Embryonic facial prominence (tissue), 1 donor: ENCODE results near the gene EML4.

Source experiments
- DNase-seq: peaks from one replicate; pipeline ENCODE4 v3.0.0-alpha.2; 2016; ENCODE audit errors: extremely low spot score

EML4 gene

DNA sequence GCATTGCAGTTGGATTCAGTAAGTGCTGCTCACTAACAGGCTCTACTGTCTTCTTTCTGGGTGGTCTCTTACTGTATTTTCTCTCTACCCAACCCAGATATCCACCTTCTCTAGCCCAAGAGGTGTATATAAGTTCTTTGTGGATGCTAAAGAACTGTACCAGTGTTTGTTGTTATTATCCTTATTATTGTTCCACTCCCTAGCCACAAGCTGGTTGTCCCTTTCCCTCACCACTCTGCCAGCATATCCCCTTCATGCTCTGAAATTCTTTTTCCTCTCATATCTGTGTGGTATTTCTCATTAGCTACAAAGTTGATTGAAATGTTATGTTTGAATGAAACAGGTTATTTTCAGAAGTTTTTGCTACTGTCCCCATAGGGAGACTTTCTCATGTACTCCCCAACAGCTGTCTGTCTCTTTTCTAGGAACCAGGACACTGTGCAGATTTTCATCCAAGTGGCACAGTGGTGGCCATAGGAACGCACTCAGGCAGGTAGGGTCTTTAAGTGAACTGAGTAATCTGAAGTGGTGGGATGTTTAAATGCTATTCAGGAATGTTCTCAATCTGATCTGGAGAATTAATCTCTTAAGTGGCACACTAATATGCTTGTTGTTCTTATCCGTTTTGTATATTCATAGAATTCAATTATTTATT is 135.0 kb downstream of the EML4 start:
- DNase-seq: no peak

DNA sequence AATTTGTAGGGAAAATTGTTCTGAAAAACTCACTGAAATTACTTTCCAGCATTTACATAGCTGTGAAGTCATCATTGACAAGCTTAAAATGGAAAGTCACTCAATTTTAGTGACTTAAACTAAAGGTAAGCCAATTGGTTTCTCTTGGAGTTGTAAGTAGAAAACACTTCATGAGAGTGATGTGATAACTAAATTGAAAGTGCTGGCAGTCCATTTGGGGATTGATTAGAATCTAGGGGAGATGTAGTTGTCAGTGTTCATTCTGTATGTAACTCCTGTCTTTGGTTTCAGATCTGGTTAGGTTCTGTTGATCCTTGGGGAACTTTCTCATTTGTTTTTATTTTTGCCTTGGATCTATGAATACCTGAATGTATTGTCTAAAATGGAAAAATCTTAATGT is 138.0 kb downstream of the EML4 start:
- no peak for DNase-seq

DNA sequence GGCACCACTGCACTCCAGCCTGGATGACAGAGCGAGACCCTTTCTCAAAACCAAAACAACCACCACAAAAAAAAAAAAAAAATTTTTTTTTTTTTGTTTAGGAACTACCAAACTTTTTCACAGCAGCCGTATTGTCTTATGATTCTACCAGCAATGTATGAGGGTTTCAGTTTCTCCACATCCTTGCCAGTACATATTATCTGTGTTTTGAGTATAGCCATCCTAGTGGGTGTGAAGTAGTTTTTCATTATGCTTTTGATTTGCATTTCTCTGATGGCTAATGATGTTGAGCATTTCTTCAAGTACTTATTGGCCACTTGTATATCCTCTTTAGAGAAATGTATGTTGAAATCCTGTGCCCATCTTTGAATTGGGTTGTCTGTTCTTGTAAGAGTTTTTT is 140.2 kb downstream of the EML4 start:
- DNase-seq: no peak

DNA sequence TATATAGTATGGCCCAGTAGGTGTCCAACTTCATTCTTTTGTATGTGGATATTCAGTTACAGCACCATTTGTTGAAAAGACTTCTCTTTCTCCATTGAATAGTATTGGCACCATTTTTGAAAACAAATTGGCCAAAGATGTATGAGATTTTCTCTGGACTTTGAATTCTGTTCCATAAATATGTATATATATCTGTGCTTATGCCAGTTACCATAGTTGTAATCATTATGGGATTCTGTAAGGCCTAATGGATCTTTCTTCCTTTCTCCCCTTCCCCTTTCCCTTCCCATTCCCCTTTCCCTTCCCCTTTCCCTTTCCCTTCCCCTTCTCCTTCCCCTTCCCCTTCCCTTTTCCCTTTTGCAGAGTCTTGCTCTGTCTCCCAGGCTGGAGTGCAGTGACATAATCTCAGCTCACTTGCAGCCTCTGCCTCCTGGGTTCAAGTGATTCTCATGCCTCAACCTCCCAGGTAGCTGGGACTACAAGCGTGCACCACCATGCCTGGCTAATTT is 140.9 kb downstream of the EML4 start:
- DNase-seq: no peak

DNA sequence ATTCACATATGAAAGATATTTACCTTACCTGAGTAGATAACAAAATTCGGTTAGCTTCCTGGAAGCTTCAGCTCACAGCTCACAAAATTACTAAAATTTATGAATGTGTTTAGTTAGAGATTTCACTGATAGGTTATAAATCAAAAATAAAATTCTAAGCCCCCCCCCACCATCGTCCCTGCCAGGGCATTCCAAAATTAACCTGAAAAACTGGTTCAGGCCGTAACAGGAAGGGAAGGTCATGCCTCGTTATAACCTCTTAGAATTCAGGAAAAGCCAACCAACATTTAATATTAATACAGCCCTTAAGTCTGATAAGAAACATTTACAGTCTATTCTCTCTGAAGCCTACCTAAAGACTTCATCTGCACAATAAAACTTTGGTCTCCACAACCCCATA is 143.0 kb downstream of the EML4 start:
- DNase-seq: no peak

DNA sequence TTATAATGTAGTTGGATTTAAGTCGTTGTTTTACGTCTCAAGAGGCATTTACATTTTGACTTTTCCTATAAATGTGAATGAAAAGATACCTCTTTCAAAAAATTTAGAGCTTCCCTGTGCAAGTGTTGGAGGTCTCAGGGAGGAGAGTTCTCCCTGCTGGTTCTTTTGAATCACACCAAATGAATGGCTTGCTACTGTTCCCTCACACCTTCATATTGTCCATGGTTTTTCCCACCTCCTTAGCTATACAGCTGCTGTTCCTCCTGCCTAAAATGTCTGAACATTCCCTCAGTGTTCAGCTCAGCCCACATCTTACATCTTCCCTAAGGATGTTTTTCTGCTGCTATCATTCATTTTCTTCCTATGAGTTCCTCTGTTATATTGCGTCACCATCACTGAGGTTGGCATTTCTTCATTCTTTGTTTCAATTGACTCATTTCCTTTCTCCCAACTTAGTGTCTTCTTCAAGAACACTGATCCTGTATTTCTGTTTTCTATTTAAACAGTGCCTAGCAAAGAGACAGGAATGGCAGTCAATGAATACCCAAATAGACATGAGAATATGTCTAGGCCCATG is 145.8 kb downstream of the EML4 start:
- no peak for DNase-seq

DNA sequence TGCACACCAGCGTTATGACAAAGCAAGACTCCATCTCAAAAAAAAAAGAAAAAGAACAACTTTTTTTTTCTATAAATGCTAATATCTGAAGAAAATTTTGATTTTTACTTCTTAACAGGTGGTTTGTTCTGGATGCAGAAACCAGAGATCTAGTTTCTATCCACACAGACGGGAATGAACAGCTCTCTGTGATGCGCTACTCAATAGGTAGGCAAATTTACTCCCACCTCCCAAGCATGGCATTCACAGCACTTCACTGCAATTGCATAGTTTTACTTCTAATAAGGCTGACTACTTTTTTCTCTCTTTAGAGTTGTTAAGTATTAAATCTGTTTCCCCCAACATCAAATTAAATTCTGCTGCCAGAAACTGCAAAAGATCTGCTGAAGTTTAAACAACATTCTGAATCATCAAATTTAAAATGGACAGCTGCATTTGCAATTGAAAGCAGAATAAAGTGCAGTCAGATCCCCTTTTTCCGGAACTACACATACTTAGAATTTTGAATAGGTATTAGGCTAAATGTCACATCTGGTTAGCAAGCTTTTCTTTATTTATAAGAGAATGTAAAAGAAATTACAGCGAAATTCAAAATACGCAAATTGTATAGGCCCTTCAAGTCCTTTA is 146.8 kb downstream of the EML4 start:
- no peak for DNase-seq

DNA sequence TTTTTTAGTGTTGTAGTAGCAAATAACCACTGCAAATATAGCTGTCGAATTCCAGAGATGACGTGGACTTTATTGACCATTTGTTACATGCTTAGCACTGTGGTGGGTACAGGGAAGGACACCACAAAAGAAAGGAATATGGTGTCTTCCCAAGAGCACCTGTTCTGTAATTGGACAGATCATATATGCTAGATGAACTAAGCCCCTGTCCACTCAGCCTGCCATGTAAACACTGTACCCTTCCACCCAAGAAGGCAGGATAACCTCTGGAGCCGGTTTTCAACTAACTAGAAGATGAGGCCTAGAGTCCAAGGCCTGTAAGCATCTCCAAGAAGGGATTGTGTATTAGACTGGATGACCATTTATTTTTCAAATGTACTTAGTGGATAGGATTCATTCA is 147.8 kb downstream of the EML4 start:
- DNase-seq: no peak

DNA sequence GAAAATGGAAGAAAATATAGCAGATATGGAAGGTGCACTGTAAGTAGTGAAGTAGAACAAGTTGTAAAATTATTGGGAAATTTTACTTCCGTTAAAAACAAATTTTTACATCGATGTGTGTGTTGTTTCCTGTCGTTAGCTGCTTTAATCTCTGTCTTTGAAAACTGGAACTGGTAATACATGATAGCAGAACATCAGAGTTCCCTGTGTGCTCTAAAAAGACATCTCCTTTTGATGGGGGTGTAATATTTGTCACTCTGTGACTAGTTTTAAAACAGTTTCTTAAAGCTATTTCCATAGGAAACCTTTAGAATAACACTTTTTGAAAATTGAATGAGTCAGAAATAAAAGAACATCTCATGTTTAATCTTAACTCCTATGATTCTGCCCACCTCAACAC is 148.3 kb downstream of the EML4 start:
- DNase-seq: no peak

DNA sequence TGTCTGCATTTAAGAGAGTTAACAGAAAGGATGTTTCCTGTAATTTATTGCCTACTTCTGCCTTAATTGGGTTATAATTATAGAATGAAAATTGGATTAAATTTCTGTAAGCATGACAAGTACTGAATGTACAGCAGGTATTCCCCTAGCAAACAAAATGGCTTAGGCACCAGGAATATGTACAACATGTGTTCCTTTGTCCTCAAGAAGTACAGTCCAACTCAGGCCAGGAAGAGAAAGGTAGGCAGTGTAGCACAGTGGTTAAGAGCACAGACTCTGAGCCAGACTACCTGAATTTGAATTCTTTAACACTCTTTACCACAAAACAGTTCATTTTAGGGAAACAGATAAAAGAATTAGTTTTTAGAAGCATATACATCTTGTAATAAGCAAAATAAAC is 148.8 kb downstream of the EML4 start:
- no peak for DNase-seq

DNA sequence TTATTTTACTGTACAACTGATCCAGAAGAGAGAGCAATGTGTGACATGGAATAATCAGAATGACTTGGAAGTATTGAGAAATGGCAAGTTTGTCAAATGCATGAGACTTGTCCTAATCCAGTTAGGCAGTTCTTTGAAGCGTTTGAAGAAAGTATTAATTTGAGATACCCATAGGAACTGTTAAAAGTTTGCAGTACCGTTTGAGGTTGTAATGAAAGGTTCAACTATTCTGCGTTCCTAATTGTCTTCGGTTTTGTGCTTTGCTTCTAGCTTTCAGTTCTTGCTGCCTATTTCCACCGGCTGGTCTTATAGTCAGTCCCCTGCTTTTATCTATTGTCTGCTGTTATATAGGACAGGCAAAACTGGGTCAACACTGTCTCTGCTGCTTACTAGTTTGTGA is 150.1 kb downstream of the EML4 start:
- no peak for DNase-seq

DNA sequence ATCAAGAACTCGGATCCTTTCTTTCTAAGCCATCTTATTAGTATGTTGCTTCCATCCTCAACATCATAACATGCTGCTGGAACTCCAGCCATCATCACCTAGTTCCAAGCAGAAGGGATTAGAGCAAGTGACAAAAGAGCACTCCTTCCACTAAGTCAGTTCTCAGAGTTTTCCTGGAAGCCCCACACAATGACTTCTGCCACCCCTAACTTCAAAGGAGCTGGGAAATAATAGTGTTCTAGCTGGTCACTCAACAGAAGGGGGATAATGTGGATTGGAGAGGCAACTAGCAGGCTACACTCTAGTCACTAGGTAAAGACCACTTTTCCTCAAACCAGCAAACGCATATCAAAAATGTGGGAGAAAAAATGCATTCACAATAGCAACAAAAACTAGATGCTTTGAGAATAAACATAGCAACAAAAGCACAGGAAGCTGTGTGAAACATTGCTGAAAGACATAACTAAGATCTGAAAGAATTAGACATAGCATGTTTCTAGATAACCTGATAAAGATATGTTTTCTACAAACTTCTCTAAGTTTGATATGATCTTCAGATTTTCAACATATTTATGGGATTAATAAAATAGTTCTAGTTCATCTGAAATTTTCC is 152.4 kb downstream of the EML4 start:
- no peak for DNase-seq

DNA sequence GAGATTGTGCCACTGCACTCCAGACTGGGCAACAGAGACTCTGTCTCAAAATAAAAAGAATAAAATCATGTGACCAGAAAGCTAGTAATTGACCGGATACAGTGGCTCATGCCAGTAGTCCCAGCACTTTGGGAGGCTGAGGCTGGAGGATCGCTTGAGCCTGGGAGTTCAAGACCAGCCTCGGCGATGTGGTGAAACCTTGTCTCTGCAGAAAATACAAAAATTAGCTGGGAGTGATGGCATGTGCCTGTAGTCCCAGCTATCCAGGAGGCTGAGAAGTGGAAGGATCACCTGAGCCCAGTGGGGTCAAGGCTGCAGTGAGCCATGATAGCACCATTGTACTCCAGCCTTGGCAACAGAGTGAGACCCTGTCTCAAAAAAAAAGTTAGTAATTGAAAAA is 155.1 kb downstream of the EML4 start:
- no peak for DNase-seq

DNA sequence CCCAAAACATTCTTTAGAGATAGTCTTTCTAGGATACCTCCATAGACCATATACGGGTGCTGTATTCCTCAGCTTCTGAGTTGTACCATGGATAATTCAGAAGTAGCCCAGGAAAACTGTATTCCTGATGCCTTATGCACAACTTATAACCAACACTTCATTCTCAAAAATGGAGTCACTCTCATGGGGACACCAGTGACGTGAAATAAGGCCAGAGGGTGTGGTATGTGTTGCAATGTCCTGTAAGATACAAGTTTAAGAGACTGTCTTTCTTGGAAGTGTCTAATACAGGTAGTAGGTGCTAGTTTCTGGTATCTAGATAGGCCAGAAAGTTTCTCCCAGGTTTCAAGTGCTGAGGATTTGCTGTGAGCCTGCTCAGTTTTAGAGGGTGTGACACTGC is 155.8 kb downstream of the EML4 start:
- DNase-seq: no peak

DNA sequence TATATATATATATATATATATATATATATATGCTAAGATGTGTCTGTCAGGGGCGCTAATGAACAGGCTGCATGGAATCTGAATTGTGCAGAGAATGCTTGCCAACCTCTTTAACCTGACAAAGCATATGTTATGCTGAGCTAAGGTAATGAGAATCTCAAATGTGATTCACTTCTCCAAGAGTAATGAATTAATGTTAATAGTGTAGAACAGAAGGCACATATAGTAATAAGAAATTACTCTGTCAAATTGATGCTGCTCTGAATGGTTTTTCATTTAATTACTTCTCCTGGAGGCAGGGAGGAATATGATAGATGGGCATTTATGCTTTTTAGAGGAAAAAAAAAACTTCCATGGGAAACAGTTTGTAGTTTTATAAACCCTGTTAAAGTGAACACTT is 156.5 kb downstream of the EML4 start:
- no peak for DNase-seq

DNA sequence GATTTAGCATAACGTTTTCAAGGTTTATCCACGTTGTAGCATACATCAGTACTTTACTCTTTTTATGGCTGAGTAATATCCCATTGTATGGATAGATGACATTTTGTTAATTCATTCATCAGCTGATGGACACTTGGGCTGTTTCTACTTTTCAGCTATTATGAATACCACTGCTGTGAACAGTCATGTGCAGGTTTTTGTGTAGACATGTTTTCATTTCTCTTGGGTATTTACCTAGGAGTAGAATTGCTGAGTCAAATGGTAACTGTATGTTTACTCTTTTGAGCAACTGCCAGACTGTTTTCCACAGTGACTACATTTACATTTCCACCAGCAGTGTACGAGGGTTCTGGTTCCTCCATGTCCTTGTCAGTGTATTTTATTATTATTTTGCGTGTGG is 158.0 kb downstream of the EML4 start:
- no peak for DNase-seq

DNA sequence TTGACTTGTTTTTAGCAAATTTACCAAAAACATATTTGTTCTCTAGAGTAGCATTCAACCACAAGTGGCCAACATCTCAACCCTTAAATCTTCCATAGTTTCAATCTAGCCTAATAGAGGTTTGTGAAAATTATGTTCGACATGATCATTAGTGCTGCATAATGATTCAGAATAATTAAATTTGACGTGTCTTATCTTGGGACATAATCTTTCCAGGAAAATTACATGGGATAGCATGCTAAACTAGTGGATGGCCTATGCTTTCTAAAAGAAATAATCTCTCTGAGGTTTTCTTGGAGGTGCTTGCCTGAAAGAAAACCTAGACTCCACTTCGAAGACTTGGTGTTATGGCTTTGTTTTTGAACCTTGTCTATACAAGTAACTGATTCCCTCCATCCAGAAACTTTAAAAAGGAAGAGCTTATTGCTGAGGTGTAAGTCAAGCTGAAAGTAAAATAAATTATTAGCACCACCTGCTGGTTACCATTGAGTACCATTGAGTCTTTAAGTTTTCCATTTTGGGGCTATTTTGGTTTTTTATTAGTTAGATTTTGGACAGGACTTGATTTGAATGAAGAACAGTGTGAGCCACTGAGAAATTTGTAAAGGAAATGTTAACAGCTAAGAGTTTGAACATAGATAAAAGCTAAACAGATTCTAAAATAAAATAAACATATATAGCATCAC is 159.1 kb downstream of the EML4 start:
- no peak for DNase-seq

DNA sequence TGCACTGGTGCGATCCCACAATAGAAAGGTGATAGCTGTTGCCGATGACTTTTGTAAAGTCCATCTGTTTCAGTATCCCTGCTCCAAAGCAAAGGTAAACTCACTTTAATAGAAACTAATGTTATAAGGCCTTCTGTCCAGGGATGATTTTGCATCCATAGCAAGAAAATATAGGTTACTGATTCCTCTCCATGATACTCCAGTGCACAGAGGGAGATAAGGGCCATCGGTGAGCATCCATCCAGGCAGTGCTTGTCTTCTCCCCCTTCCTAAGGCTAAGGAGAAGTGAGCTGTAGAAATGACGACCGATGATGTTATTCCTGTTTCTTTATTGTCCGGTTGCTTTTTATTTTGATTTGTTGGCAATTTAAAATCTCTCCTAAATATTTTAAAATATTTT is 159.8 kb downstream of the EML4 start:
- DNase-seq: no peak

DNA sequence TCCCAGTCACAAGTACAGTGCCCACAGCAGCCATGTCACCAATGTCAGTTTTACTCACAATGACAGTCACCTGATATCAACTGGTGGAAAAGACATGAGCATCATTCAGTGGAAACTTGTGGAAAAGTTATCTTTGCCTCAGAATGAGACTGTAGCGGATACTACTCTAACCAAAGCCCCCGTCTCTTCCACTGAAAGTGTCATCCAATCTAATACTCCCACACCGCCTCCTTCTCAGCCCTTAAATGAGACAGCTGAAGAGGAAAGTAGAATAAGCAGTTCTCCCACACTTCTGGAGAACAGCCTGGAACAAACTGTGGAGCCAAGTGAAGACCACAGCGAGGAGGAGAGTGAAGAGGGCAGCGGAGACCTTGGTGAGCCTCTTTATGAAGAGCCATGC is 160.6 kb downstream of the EML4 start:
- DNase-seq: no peak

DNA sequence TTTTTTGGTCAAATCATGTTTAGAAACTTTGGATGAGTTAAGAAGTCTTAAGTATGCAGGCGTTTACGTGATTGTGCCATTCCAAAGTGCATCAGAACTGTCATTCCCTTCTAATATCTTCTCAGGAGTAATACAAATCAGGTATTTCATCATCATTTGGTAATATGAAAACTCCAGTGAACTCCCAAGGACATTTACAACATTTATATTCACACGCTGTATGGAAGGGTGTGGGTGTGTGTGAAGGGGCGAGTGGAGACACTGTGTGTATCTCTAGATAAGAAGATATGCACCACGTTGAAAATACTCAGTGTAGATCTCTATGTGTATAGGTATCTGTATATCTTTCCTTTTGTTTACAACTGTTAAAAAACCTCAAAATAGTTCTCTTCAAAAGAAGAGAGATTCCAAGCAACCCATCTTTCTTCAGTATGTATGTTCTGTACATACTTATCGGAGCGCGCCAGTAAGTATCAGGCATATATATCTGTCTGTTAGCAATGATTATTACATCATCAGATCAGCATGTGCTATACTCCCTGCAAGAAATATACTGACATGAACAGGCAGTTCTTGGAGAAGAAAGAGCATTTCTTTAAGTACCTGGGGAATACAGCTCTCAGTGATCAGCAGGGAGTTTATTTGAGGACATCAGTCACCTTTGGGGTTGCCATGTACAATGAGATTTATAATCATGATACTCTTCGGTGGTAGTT is 162.6 kb downstream of the EML4 start:
- DNase-seq: no peak

DNA sequence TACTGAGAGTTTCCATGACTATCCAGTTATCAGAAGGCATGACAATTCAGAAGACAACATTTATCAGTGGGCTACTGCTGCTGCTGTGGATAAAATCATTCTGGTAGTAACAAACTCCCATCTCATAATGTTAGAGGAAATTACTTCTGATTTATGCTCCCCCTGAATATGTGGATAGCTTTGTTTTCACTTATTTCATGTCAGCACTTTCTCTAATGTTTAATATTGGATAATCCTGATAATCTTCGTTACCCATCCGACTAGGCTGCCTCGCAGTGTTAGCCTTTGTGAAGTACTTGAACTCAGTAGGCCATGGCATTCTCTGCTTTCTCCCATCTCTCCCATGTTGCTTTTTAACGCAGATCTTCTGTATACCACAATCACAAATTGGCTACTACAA is 163.4 kb downstream of the EML4 start:
- DNase-seq: no peak

DNA sequence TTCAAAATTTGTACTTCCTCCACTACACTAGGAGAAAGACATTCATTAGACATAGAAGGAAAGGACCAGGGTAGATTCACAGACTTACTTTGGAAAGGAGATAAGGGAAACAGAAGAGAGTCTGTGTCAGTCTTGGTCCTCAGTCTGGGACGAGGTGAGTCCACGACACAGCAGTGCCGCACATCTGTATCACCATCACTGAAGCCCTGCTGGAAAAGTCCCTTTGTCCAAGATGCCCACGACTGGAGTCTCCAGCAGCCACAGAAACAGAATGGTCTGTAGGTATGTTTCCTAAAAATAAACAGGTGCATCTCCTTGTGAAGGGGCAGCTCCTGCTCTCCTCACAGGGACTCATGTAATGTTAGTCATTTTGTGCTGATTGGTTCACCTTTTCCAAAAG is 164.4 kb downstream of the EML4 start:
- no peak for DNase-seq
